Astrocyte of the spinal cord (primary cell): ENCODE measurements around the gene GNAS-AS1.

Experiments
- DNase-seq: peaks from one replicate; pipeline ENCODE4 v3.0.0; 2011; ENCODE audit warnings: low read depth, low spot score
- H3K4me3 ChIP-seq: 2 replicates; pipeline ENCODE4 v1.5.1; 2011; ENCODE audit warnings: low read depth, mild to moderate bottlenecking, low read length, moderate library complexity
- CTCF ChIP-seq: IDR thresholded peaks from 2 replicates; pipeline ENCODE4 v1.5.1; 2012; ENCODE audit warnings: low read depth, mild to moderate bottlenecking, low read length, inconsistent platforms
- in situ Hi-C: cut with HindIII; loops from 2 replicates; pipeline ENCODE4 v1.10.0; 2017; ENCODE audit warnings: low sequenced_read_pairs

GNAS-AS1 gene

GRCh38 chr20:58810116-58810878 lies 40.4 kb downstream of the GNAS-AS1 start:
- no peak overlapping the region for H3K4me3 ChIP-seq
- peak; percentile 43 for DNase-seq
- TF ChIP-seq CTCF = no peak
- in situ Hi-C loops = no loop called here

- no peak overlapping the region for H3K4me3 ChIP-seq
- in situ Hi-C loops = no loop called here
- no peak for TF ChIP-seq CTCF
- DNase-seq = peak; percentile 4
These were observed 42.2 kb downstream of the GNAS-AS1 start for GRCh38 chr20:58808271-58809046.

GRCh38 chr20:58807801-58808200 lies 42.9 kb downstream of the GNAS-AS1 start:
- H3K4me3 ChIP-seq = no peak overlapping the region
- TF ChIP-seq CTCF = no peak
- DNase-seq = no peak
- in situ Hi-C loops = no loop called here

DNA sequence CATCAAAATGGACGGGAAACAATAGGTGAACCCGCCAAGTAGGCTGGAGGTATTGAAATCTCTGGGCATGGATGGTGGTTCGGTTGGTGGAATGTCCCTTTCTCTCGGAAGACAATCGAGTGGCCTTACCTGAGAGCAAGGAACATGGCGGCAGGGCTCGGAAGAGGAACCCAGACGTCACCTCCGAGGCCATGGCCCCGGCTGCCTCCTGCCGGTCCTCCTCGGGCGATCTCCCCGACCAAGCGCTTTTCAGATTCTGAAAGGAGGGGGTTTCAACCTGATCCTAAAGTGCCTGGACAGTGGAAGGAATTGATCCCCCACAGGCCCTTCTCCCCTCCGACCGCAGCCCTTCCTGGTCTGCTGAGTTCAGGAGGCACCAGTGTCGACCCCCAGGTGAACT lies 47.2 kb downstream of the GNAS-AS1 start:
- DNase-seq = no peak
- in situ Hi-C loops = no loop called here
- TF ChIP-seq CTCF = no peak
- H3K4me3 ChIP-seq = no peak overlapping the region

DNA sequence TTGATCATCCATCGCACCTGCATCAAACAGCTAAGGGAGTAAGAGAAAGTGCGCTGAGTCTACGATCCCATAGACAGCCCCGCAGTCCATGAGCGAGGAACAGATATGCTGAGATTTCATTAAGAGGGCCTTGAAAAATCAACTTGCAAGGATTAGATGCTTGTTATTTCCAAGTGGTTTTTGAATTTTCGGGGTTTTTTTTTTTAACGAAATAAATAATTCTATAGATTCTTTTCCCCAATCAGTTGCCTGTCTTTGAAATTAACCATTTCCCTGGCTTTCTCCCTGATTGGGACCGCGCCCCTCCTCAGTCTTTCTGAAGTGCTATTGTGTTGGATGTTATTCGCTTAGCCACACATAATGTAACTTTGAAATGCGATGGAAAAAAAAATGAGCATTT lies 48.6 kb downstream of the GNAS-AS1 start:
- in situ Hi-C loops = no loop called here
- no peak overlapping the region for H3K4me3 ChIP-seq
- no peak for DNase-seq
- TF ChIP-seq CTCF = no peak

DNA sequence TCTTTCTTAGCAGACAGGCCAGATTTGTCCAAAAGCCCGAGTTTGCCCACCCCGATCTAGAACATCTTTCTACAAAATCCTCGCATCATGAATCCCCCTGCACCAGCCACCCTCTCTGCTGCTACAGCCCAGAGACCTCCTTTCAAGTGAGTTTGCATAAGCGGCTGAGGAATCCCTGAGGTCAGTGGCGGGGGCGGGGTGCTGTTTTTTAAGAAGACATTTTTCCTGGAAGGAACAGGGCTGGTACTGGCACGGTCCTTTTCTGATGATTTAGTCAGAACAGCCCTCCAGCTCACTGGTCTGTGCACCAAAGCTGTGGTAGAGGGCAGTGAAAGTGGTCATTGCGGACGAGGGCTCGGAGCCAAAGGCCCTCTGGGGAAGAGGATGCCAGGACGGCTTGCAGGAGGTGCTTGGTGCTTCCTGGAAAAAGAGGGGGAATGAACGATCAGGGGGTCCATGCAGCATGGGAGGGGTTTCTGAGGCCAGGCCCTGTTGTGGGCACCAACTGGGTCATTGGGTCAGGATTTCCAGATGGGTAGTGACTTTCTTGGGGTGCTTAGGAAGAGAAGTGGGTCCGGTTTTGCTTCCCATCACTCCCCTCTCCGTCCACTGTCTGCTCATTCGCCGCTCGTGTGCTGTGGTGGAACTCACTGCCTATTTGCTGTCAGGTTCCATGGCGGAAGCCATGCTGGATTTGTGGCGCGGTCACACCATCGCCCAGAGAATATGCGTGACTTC lies 50.4 kb downstream of the GNAS-AS1 start:
- DNase-seq = no peak
- no peak for TF ChIP-seq CTCF
- in situ Hi-C loops = no loop called here
- no peak overlapping the region for H3K4me3 ChIP-seq
